GM13976 (cell line): ENCODE measurements around the gene NEK8.

Experiments
- DNase-seq: peaks from one replicate; pipeline ENCODE4 v3.0.0; 2012; ENCODE audit warnings: low spot score
- CTCF ChIP-seq: IDR thresholded peaks from 2 replicates; pipeline ENCODE4 v1.5.1; 2012; ENCODE audit warnings: borderline replicate concordance, mild to moderate bottlenecking; ENCODE audit not compliant: insufficient read depth; ENCODE audit errors: extremely low read depth, missing control alignments, control extremely low read depth
- in situ Hi-C: fragments of 300-500 bp; cut with MboI; formaldehyde crosslinking; loops from one replicate; pipeline ENCODE4 v1.12.0; 2022; ENCODE audit warnings: low sequenced_read_pairs, mixed read lengths, inconsistent platforms; ENCODE audit not compliant: unreplicated experiment

NEK8 gene

DNA sequence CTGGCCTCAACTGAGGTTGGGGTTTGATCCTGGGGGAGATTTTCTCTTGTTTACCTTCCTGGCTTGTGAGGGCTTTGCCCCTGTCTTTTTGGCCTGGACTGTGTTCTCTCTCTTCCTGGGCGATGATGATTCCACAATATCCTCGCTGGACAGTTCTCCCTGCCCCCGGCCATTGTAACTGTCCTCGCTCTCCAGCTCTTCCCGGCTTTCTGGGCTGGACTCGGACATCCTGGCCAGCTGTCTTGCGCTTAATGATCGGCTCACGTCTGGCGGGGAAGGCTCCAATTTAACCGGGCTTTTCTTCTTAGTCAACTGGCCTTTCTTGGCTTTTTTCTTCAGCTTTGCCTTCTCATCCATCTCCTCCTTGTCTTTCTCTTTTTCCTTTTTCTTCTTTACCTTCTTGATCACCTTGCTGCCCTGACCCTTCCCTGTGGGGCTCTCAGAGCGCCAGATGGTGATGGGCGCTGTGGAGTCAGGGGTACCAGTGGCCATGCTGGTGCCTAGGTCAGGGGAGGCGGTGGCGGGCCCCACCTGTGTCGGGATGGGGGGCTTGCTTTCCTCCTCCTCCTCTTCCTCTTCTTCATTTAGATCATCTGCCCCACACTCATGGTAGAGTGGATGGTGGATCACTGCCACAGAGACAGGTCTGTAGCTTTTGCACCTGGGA lies 24.9 kb upstream of the NEK8 start:
- in situ Hi-C loops = no loop called here
- TF ChIP-seq CTCF = no peak
- DNase-seq = no peak

DNA sequence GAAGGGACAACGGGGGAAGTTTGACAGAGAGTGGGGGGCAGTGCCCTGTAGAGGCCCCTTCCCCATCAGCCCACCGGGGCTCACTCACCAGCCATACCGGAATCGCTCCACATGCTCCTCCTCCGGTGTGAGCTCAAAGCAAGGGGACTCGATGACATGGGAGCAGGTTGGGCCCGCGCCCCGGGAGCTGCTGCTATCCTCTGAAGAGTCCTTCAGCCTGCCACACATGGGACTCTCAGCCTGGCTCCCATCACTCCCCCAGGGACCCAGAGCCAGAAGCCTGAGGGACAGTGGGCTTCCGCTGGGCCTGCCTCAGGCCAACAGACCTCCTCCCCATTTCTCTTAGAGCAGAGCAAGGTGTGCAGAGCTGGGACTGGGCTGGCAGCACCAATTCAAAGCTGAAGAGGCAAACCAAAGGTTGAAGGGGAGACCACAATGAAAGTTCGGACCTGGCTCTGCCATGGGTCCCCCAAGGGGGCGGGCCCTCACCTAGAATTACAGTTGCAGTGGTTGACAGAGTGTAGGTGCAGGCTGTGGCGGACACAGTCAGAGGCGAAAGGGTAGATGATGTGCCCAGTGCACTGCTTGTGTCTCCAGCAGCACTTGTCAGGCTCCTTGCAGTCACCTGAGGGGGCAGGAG lies 24.2 kb upstream of the NEK8 start:
- no peak for TF ChIP-seq CTCF
- DNase-seq = no peak
- in situ Hi-C loops = no loop called here

- in situ Hi-C loops = no loop called here
- TF ChIP-seq CTCF = no peak
- DNase-seq = no peak
These were observed 23.4 kb upstream of the NEK8 start for GRCh38 chr17:28705074-28705659.

DNA sequence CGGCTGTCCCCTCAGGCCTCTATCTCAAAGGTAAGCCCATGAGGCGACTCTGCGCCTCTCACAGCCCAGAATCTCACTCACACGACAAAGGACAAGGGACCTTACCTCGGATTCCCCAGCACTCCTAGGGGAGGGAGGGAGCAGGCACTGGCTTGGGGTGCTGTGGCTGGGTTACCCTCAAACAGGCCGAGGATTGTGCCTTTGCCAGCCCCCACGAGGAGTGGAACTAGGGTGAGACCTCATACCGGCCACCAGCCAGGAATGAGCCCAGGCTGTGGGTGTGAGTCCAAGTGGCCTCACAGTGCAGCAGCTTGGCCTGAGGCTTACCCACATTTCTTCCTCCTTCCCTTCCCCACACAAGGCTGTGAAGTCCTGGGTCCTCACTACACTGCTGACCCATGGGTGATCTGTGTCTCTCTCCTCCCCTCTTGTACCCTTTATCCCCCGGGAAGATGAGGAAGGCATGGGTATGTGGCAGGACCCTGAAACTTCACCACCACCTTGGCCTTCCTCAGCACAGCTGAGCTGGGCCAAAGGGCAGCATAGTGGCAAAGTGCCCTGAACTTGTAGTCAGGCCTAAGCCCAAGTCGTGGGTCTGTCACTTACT lies 22.8 kb upstream of the NEK8 start:
- no peak for DNase-seq
- no peak for TF ChIP-seq CTCF
- in situ Hi-C loops = no loop called here

DNA sequence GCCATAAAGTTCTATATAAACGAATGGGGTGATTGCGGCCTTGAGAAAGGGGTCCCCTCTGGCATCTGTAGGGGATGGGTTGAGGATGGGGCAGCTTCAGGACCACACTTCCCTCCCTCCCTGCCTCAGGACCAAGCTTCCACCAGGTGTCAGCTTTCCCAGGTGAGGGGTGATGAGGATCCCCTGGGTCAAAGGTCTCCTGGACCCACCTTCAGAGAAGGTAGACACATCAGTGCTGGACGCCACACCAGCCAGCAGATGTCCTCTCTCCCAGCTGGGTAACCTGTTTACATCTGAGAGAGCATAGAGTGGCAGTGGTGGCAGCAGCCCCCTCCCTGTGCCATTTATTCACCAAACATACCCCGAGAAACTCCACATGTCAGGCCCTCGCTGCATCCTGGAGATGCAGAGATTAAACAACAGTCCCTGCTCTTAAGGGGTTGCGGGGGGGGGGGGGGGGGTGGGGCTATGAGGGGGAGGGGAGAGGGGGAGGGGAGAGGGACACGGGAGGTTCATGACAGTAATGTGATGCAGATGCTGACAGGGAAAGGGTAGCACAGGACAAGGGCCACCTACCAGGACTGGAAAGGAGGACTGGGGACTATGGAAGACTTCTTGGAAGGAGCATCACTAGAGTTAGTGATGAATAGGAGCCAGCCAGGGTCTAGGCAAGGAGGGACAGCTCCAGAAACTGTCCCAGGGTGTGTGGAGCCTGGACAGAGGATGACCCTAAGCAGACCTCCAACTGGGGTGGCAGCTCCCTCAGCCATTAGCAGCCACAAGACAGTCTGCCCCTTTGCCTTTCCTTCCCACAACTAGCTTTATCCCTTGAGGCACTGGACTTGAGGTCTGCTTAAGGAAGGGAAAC lies 21.9 kb upstream of the NEK8 start:
- no peak for DNase-seq
- in situ Hi-C loops = no loop called here
- TF ChIP-seq CTCF = no peak

DNA sequence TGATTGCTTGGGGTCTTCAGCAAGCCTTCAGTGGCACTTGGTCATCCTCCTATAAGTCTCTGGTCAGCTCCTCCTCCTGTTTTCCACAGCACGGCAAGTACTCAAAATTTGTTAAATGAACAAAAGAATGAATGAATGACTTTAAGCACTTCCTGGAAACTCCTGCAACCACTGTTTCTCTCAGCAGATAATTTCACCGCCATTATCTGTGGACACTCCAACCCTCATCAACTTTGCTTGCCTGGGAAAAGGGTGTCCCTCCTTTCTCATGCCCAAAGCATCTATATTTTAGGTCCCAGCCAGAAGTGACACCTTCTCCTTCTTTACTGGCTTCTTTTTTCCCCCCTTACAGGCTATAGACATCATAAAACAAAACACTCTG lies 21.3 kb upstream of the NEK8 start:
- TF ChIP-seq CTCF = no peak
- in situ Hi-C loops = no loop called here
- DNase-seq = no peak
